IMR-90 (cell line): Measurements from ENCODE around the gene ARHGEF12. TPM values are rescaled to one million over a fixed set of nuclear protein-coding genes. Genes with fewer than 3 reads are reported as not detected.
A peak's percentile ranks its signal among the peaks of the same experiment; 100 is the strongest.

Source experiments
- ATAC-seq: fragments of 200-7000 bp; cut with Tn5 transposase; 2 replicates; pipeline ENCODE4 v1.9.1; 2020; ENCODE audit warnings: low read depth, mild to moderate bottlenecking, moderate library complexity
- BruUV-seq: library from RNA; stranded (reverse); fragments of 400-500 nt; replicated peaks from 2 replicates; lab custom pipeline; 2021; lab: Mats Ljungman, UMichigan
- CTCF ChIA-PET: fragments of 300-600 bp; formaldehyde crosslinking; extraction: SDS; loops from one replicate; lab custom pipeline; 2021; ENCODE audit warnings: antibody characterized with exemption; lab: Yijun Ruan, JAX
- POLR2A ChIA-PET: fragments of 300-600 bp; sonication (Branson Sonifier 250); formaldehyde crosslinking; loops from one replicate; lab custom pipeline; 2022; ENCODE audit warnings: antibody characterized with exemption; ENCODE audit not compliant: unreplicated experiment; lab: Charles Lee
- DNase-seq: peaks from one replicate; pipeline ENCODE4 v3.0.0; 2013
- H2AFZ ChIP-seq: replicated peaks from 2 replicates; pipeline ENCODE3; 2013; ENCODE audit warnings: low read length, mild to moderate bottlenecking; ENCODE audit not compliant: poor library complexity
- H2AK5ac ChIP-seq: 2 replicates; pipeline ENCODE4 v1.6.1; 2013; ENCODE audit warnings: low read depth, low read length, inconsistent platforms
- H2AK9ac ChIP-seq: replicated peaks from 2 replicates; pipeline ENCODE3; 2013; ENCODE audit warnings: mild to moderate bottlenecking, low read depth, low read length, moderate library complexity; ENCODE audit not compliant: poor library complexity
- H2BK120ac ChIP-seq: 2 replicates; pipeline ENCODE4 v1.6.1; 2013; ENCODE audit warnings: low read depth, low read length, inconsistent platforms
- H2BK15ac ChIP-seq: 3 replicates; pipeline ENCODE4 v1.6.1; 2013; ENCODE audit warnings: low read depth, low read length, inconsistent platforms
- H2BK20ac ChIP-seq: 2 replicates; pipeline ENCODE4 v1.6.1; 2013; ENCODE audit warnings: low read depth, mild to moderate bottlenecking, inconsistent platforms, low read length, moderate library complexity
- H2BK5ac ChIP-seq: 2 replicates; pipeline ENCODE4 v1.6.1; 2013; ENCODE audit warnings: mild to moderate bottlenecking, low read depth, low read length, inconsistent platforms; ENCODE audit not compliant: poor library complexity, severe bottlenecking
- H3K14ac ChIP-seq: replicated peaks from 2 replicates; pipeline ENCODE4 v1.6.1; 2013; ENCODE audit warnings: low read depth, low read length, inconsistent platforms
- H3K18ac ChIP-seq: 2 replicates; pipeline ENCODE4 v1.6.1; 2013; ENCODE audit warnings: low read depth, low read length, control low read depth
- H3K23ac ChIP-seq: 2 replicates; pipeline ENCODE4 v1.6.1; 2013; ENCODE audit warnings: low read depth, low read length, inconsistent platforms
- H3K27ac ChIP-seq: 2 replicates; pipeline ENCODE4 v1.5.1; 2013; ENCODE audit warnings: mild to moderate bottlenecking, control low read depth, low read length; ENCODE audit not compliant: insufficient read depth
- H3K27me3 ChIP-seq: 2 replicates; pipeline ENCODE4 v1.6.1; 2013; ENCODE audit warnings: low read length; ENCODE audit not compliant: control insufficient read depth, insufficient read depth
- H3K36me3 ChIP-seq: 2 replicates; pipeline ENCODE4 v1.6.1; 2013; ENCODE audit warnings: low read length, mixed read lengths; ENCODE audit not compliant: control insufficient read depth, insufficient read depth
- H3K4ac ChIP-seq: 2 replicates; pipeline ENCODE4 v1.6.1; 2013; ENCODE audit warnings: low read depth, low read length, inconsistent platforms
- H3K4me1 ChIP-seq: 2 replicates; pipeline ENCODE4 v1.6.1; 2013; ENCODE audit warnings: low read length, mixed read lengths; ENCODE audit not compliant: control insufficient read depth, insufficient read depth
- H3K4me2 ChIP-seq: 2 replicates; pipeline ENCODE4 v1.6.1; 2013; ENCODE audit warnings: low read depth, mild to moderate bottlenecking, control low read depth, low read length, moderate library complexity
- H3K4me3 ChIP-seq: 2 replicates; pipeline ENCODE4 v1.5.1; 2013; ENCODE audit warnings: low read depth, mild to moderate bottlenecking, control low read depth, low read length, moderate library complexity; ENCODE audit not compliant: insufficient read depth
- H3K56ac ChIP-seq: 2 replicates; pipeline ENCODE4 v1.6.1; 2013; ENCODE audit warnings: low read length, inconsistent platforms; ENCODE audit not compliant: insufficient read depth; ENCODE audit errors: extremely low read depth
- H3K79me1 ChIP-seq, 2 experiments: 2 replicates each; pipeline ENCODE4 v1.6.1; 2013; ENCODE audit warnings: low read length in 2 of 2, inconsistent platforms in 1 of 2, low read depth in 1 of 2
- H3K9ac ChIP-seq: 2 replicates; pipeline ENCODE4 v1.6.1; 2013; ENCODE audit warnings: low read depth, low read length, control low read depth
- H3K9me1 ChIP-seq: 2 replicates; pipeline ENCODE4 v1.6.1; 2013; ENCODE audit warnings: low read length, inconsistent platforms; ENCODE audit not compliant: insufficient read depth
- H3K9me3 ChIP-seq: 2 replicates; pipeline ENCODE4 v1.6.1; 2013; ENCODE audit warnings: low read length; ENCODE audit not compliant: control insufficient read depth, insufficient read depth
- H4K20me1 ChIP-seq: 2 replicates; pipeline ENCODE4 v1.6.1; 2013; ENCODE audit warnings: low read length, inconsistent platforms; ENCODE audit not compliant: insufficient read depth
- H4K5ac ChIP-seq: 2 replicates; pipeline ENCODE4 v1.6.1; 2013; ENCODE audit warnings: mild to moderate bottlenecking, low read depth, low read length, control low read depth
- H4K8ac ChIP-seq, 2 experiments: 2 replicates each; pipeline ENCODE4 v1.6.1; 2013; ENCODE audit warnings: low read depth in 2 of 2, low read length in 2 of 2, control low read depth in 1 of 2, inconsistent platforms in 1 of 2
- H4K91ac ChIP-seq: 2 replicates; pipeline ENCODE4 v1.6.1; 2013; ENCODE audit warnings: low read depth, low read length, inconsistent platforms; ENCODE audit not compliant: insufficient read depth
- BHLHE40 ChIP-seq: fragments of 150-350 bp; IDR thresholded peaks from 2 replicates; pipeline ENCODE4 v1.6.1; 2016; ENCODE audit warnings: mild to moderate bottlenecking, low read depth, low read length
- MAFK ChIP-seq: IDR thresholded peaks from 2 replicates; pipeline ENCODE4 v1.6.1; 2012; ENCODE audit warnings: low read depth, low read length, improper control_type of control experiment
- MXI1 ChIP-seq: IDR thresholded peaks from 2 replicates; pipeline ENCODE4 v1.6.1; 2012; ENCODE audit warnings: low read depth, mild to moderate bottlenecking, low read length, moderate library complexity, borderline replicate concordance
- RAD21 ChIP-seq: IDR thresholded peaks from 2 replicates; pipeline ENCODE4 v1.6.1; 2012; ENCODE audit warnings: low read length, improper control_type of control experiment
- SMC3 ChIP-seq: fragments of 150-350 bp; IDR thresholded peaks from 2 replicates; pipeline ENCODE4 v1.6.1; 2016; ENCODE audit warnings: low read depth, mild to moderate bottlenecking, antibody characterized with exemption, low read length, moderate library complexity
- WGBS, 2 experiments: methylation state at CpG; one replicate each; pipeline versions ENCODE4 v1.1.5 to v1.1.7; 2013; ENCODE audit warnings: missing lambda C conversion rate in 2 of 2; ENCODE audit not compliant: insufficient read length in 1 of 2; ENCODE audit errors: extremely low coverage in 2 of 2; 5-methylcytosine and 5-hydroxymethylcytosine counted together
- dilution Hi-C: fragments of 300-500 bp; cut with HindIII; formaldehyde crosslinking; loops from one replicate; pipeline ENCODE4 v1.14.3; 2018; ENCODE audit warnings: low sequenced_read_pairs; ENCODE audit not compliant: unreplicated experiment
- in situ Hi-C: fragments of 300-500 bp; cut with MboI; formaldehyde crosslinking; loops from 3 replicates; pipeline ENCODE4 v1.14.3; 2019; ENCODE audit warnings: low sequenced_read_pairs, inconsistent platforms, mixed read lengths
- intact Hi-C: fragments of 100-400 bp; cut with micrococcal nuclease; formaldehyde crosslinking; loops from 2 replicates; pipeline ENCODE4 v1.10.0; 2022
- polyA plus RNA-seq, 3 experiments: library from polyadenylated mRNA; depleted of rRNA; stranded (reverse); fragments of >200 nt; gene quantifications; 2 replicates each; pipeline ENCODE4 v1.2.3, GENCODE V29; 2012; ENCODE audit warnings: low replicate concordance in 1 of 3
- total RNA-seq: library from RNA; depleted of rRNA; stranded (reverse); fragments of >200 nt; gene quantifications from 2 replicates; pipeline ENCODE4 v1.2.3, GENCODE V29; 2012

ARHGEF12 gene
- total and polyA plus RNA-seq, 2 of the 4 experiments (the other 2 are of a cell fraction), result 25.5 to 115 TPM

GRCh38 chr11:120448240-120448639 lies 112.0 kb downstream of the ARHGEF12 start:
- dilution Hi-C loops, result no loop called here
- no TSS peak for BruUV-seq
- H2AK5ac ChIP-seq, result no peak overlapping the region
- H4K20me1 ChIP-seq, result no peaks in the 10 kb centered on the region
- no peak overlapping the region for H2AK9ac ChIP-seq
- no peak overlapping the region for H3K4me2 ChIP-seq
- TF ChIP-seq MAFK, result peak; percentile 32; the same call in 1 of the 2 replicates
- no peak for TF ChIP-seq SMC3
- TF ChIP-seq MXI1, result no peak
- TF ChIP-seq RAD21, result no peak
- TF ChIP-seq BHLHE40, result no peak
- POLR2A ChIA-PET, result no interaction called here
- H3K9ac ChIP-seq, result no peak overlapping the region
- ATAC-seq (no peak), DNase-seq (no peak)
- no peak overlapping the region for H2AFZ ChIP-seq
- CTCF ChIA-PET, result no interaction called here
- H3K9me1 ChIP-seq, result peaks cover 7% of the 10 kb centered on the region
- H4K5ac ChIP-seq, result no peak overlapping the region
- H3K36me3 ChIP-seq, result peaks cover 50% of the 10 kb centered on the region
- intact Hi-C loops, result no loop called here
- no peaks in the 10 kb centered on the region for H3K9me3 ChIP-seq
- H3K23ac ChIP-seq, result no peak overlapping the region
- no peak overlapping the region for H2BK5ac ChIP-seq
- H3K27me3 ChIP-seq, result no peaks in the 10 kb centered on the region
- H4K8ac ChIP-seq, result no peak overlapping the region
- H3K4me1 ChIP-seq, result no peaks in the 10 kb centered on the region
- no peak overlapping the region for H2BK120ac ChIP-seq
- H3K27ac ChIP-seq, result no peak overlapping the region
- no peak overlapping the region for H2BK20ac ChIP-seq
- H3K14ac ChIP-seq, result no peak overlapping the region
- no CpG with 5 or more reads among the region's 3 CpGs for WGBS, 2 experiments
- in situ Hi-C loops, result loop anchor here (25.0 kb wide), 1 partner anchor 111 kb away; the partner anchor contains the start of genes ARHGEF12 and TLCD5
- no peak overlapping the region for H4K91ac ChIP-seq
- H3K79me1 ChIP-seq, result peaks cover 10 to 15% of the 10 kb centered on the region in 2 experiments; a peak in 3 of 4 replicates
- no peak overlapping the region for H3K4ac ChIP-seq
- no peak overlapping the region for H3K18ac ChIP-seq
- H3K56ac ChIP-seq, result no peak overlapping the region
- H2BK15ac ChIP-seq, result no peak overlapping the region
- no peak overlapping the region for H3K4me3 ChIP-seq
